HG03378 (cell line): Measurements from ENCODE around the gene SOX15.
A peak's percentile ranks its signal among the peaks of the same experiment; 100 is the strongest.

Source experiments
- ATAC-seq: cut with Tn5 transposase; IDR thresholded peaks from one replicate; pipeline ENCODE4 v1.9.1; 2021; ENCODE audit warnings: mild to moderate bottlenecking, moderate library complexity; ENCODE audit not compliant: unreplicated experiment

The SOX15 gene

DNA sequence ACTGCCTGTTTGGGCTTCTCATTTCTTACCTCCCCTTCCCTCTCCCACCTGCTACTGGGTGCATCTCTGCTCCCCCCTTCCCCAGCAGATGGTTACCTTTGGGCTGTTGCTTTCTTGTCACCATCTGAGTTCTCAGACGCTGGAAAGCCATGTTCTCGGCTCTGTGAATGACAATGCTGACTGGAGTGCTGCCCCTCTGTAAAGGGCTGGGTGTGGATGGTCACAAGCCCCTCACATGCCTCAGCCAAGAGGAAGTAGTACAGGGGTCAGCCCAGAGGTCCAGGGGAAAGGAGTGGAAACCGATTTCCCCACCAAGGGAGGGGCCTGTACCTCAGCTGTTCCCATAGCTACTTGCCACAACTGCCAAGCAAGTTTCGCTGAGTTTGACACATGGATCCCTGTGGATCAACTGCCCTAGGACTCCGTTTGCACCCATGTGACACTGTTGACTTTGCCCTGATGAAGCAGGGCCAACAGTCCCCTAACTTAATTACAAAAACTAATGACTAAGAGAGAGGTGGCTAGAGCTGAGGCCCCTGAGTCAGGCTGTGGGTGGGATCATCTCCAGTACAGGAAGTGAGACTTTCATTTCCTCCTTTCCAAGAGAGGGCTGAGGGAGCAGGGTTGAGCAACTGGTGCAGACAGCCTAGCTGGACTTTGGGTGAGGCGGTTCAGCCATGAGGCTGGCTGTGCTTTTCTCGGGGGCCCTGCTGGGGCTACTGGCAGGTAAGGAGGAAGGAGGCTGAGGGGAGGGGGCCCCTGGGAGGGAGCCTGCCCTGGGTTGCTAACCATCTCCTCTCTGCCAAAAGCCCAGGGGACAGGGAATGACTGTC, 10.7 kb downstream of the SOX15 start, which contains the start of gene CD68:
Gene CD68, plus strand, starts transcription at position 638 of the 833 bp plus-strand sequence. Its CDS starts 40 bp downstream, at position 678.
- no peak for ATAC-seq

DNA sequence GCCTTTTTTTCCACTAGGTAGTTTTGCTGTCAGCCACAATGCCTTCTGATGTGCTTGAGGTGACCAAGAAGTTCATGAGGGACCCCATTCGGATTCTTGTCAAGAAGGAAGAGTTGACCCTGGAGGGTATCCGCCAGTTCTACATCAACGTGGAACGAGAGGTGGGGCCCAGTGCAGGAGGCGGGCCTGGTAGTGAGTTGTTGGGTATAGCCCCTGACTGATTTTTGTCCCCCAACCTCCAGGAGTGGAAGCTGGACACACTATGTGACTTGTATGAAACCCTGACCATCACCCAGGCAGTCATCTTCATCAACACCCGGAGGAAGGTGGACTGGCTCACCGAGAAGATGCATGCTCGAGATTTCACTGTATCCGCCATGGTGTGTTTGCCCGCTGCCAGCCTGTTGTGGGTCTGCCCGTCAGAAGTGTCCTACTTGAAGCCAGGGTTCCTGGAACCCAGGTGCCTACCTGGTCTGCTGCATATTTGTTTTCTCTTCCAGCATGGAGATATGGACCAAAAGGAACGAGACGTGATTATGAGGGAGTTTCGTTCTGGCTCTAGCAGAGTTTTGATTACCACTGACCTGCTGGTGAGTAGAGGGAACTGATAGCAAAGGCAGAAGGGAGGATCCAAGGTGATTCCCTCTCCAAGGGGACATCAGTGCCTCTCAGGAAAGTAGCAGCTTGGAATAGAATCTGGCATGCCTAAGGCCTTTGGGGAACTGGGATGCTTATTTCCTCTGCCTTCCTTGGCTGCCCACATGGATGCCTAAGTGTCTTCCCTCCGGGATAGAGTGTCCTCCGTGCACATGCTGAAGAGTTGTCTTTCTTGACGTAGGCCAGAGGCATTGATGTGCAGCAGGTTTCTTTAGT, 12.3 kb downstream of the SOX15 start:
- no peak for ATAC-seq

DNA sequence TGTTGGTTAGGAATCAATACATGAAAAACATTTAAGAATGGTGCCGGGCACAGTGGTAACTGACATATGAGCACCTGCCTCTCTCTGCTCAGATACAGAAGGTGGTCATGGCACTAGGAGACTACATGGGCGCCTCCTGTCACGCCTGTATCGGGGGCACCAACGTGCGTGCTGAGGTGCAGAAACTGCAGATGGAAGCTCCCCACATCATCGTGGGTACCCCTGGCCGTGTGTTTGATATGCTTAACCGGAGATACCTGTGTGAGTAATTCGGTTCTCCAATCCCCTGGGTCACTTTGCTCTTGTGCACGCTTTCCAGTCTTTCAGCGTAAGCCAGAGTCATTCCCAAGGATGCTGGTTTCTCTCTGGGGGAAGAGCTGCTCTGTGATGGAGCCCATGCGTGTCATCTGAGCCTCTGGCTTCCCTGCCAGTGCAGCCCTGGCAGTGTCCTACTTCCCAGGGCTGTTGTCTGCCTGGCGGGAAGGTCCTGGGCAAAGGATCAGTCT, 13.4 kb downstream of the SOX15 start:
- no peak for ATAC-seq

DNA sequence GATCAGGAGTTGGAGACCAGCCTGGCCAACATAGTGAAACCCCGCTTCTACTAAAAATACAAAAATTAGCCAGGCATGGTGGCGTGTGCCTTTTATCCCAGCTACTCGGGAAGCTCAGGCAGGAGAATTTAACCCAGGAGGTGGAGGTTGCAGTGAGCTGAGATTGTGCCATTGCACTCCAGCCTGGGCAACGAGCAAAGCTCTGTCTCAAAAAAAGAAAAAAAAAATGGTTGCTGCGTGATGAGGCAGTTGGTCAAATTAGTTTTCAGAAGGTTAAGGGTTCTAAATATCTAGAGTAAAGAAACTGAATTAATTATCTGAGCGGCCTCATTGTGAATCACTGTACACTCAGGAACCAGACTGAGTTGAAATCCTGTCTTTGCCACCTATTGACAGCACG, 13.9 kb downstream of the SOX15 start:
- ATAC-seq, result no peak

DNA sequence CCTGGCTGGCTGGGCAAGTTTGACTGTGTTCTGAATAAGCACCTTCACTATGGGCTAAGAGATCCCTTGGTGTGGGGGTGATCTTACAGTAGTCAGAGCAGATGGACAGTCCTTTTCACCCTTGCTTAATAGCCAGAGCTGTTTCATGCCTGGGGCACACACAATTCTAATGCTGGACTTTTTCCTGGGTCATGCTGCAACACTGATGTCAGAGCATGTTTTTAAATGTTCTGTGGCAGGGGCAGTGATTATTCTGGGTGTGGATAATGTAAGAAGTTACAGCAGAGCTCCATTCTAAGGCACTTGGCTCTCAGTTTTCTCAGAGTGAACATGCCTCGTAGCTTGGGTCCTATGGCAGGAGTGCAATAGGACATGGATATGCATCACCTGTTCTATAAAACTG, 14.4 kb downstream of the SOX15 start:
- ATAC-seq, result no peak

DNA sequence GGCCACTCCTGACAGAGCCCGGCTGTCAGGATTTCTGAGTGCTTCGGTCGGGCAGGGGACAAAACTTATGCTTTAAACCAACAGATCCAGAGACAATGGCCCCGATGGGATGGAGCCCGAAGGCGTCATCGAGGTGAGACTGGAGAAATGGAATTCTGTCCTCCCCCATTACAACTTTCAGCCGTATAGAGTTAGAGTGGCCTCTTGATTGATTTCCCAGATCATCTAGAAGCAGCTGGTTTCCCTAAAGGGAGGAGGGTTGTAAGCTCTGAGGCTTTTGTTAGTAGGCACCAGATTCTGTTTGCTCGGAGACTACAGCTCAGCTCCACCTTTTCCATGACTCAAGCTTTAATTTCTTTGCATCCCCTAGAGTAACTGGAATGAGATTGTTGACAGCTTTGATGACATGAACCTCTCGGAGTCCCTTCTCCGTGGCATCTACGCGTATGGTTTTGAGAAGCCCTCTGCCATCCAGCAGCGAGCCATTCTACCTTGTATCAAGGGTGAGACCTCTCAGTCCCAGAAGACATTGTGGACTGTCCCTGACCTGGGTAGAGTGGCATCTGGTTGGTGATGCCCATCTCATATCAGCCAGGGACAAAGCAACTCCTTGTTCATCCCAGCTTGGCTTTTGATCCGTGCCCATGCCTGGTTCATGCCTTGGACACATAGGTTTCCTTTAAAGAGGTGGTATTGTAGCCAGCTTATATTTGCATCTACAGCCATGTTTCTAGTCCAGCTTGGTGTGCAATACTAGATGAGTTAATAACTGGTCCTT, 15.5 kb downstream of the SOX15 start:
- ATAC-seq, result no peak

DNA sequence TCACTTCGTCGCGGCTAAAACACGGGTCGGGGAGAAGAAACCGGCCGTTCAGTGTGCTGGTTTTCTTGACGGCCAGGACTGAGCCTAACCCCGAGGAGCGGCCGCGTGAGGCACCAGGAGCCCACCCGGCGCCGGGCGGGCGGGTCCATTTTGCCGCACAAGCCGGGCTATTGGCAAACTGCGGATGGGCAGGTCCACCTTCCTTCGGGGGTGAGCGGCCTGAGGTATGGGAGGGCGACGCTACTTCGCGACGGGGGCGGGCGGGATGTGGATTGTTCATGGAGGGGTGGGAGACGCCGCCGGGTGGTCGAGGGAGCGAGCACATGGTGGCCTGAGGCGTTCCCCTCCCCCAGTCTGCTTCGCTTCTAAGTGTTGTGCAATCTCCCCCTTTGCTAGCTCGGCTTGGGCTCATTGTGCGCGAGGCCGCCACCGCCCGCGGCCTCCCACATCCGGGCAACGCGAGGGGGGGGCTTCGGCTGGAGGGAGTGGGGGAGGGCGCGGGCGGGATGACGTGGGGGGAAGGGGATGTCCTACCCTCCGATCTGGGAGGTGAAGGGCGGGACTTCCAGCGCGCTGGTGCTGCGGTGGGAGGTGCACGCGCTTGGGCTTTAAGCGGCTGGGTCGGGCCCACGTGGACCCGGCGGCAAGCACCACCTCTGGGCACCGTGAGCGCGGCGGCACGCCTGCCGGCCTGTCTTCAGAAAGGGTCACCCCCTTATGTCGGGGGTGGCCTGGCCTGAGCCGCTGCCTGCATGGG, 16.4 kb downstream of the SOX15 start:
- no peak for ATAC-seq

DNA sequence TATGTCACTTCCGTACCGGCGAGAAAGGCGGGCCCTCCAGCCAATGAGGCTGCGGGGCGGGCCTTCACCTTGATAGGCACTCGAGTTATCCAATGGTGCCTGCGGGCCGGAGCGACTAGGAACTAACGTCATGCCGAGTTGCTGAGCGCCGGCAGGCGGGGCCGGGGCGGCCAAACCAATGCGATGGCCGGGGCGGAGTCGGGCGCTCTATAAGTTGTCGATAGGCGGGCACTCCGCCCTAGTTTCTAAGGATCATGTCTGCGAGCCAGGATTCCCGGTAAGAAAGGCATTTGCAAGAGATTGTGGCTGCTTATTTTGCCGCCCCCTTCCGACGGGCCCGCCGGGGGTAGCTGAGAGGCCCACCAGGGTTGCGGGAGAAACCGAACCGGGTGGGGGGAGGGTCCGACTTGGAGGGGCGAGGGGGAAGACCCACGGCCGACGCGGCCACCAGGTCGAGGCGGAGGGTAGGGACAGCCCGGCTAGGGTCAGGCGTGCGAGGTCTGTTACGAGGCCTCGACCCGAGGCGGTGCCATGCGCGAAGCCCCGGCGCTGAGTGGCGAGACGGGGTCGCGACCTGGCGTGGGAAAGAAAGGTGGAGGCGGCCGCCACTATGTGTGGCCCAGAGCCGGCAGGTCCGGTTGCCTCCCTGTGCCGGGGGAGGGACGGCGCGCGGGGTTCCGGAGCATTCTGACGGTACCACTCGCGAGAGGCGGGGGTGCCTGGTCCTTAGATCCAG, 17.1 kb downstream of the SOX15 start:
- peak; percentile 86 for ATAC-seq

DNA sequence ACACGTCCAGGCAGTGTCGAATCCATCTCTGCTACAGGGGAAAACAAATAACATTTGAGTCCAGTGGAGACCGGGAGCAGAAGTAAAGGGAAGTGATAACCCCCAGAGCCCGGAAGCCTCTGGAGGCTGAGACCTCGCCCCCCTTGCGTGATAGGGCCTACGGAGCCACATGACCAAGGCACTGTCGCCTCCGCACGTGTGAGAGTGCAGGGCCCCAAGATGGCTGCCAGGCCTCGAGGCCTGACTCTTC, 17.6 kb downstream of the SOX15 start:
- no peak for ATAC-seq

DNA sequence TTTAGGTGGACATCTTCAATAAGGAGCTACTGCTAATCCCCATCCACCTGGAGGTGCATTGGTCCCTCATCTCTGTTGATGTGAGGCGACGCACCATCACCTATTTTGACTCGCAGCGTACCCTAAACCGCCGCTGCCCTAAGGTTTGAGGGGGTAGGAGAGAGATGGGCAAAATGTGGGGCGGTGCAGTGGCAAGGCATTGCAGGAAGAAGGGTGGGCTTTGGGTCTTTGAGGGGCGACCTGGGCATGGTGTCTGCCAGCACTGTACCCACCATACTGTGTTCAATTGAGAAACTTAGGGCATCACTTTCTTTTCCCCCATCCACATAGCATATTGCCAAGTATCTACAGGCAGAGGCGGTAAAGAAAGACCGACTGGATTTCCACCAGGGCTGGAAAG, 19.5 kb downstream of the SOX15 start:
- no peak for ATAC-seq

DNA sequence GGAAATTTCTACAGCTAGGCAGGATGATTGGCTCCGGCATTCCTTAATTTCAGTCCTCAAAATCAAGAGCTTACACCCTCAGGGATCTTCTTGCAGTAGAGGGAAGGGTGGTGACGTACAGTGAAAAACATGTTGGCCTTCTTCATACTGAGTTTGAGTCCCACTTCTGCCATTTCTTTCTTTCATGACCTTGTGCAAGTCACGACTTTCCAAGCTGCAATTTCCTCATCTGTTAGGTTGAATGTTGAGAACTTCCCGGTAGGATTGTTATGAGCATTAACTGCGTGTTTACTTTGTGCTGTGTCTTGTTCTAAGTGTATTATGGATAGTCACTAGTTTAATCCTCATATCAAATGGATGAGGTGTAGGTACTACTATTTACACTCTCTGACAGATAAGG, 20.3 kb downstream of the SOX15 start:
- no peak for ATAC-seq

DNA sequence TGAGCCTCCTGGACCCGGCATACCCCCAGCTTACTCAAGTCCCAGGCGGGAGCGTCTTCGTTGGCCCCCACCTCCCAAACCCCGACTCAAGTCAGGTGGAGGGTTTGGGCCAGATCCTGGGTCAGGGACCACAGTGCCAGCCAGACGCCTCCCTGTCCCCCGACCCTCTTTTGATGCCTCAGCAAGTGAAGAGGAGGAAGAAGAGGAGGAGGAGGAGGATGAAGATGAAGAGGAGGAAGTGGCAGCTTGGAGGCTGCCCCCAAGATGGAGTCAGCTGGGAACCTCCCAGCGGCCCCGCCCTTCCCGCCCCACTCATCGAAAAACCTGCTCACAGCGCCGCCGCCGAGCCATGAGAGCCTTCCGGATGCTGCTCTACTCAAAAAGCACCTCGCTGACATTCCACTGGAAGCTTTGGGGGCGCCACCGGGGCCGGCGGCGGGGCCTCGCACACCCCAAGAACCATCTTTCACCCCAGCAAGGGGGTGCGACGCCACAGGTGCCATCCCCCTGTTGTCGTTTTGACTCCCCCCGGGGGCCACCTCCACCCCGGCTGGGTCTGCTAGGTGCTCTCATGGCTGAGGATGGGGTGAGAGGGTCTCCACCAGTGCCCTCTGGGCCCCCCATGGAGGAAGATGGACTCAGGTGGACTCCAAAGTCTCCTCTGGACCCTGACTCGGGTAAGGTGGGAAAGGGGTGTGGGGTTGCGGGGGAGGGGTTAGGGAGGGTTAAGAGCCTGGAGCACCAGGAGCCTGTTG, 26.6 kb downstream of the SOX15 start:
- no peak for ATAC-seq

DNA sequence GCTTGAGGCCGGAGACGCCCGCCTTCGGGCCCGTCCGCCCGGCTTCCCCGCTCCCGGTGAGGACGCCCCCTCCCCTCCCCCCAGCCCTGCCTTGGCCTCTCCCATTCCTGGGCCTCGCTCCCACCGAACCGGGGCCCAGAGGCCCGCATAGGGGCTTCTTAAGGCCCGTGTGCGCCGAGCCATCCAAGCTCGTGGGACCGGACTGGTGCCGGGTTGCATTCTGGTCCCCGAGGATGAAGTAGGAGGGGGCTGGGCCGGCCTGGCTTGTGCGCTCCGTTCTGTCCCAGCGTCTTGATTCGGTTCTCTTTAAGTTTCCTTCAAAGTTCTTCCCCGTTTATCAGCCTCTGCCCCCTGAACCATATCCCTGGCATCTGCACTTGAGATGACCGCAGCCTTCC, 27.7 kb downstream of the SOX15 start:
- ATAC-seq, result no peak

DNA sequence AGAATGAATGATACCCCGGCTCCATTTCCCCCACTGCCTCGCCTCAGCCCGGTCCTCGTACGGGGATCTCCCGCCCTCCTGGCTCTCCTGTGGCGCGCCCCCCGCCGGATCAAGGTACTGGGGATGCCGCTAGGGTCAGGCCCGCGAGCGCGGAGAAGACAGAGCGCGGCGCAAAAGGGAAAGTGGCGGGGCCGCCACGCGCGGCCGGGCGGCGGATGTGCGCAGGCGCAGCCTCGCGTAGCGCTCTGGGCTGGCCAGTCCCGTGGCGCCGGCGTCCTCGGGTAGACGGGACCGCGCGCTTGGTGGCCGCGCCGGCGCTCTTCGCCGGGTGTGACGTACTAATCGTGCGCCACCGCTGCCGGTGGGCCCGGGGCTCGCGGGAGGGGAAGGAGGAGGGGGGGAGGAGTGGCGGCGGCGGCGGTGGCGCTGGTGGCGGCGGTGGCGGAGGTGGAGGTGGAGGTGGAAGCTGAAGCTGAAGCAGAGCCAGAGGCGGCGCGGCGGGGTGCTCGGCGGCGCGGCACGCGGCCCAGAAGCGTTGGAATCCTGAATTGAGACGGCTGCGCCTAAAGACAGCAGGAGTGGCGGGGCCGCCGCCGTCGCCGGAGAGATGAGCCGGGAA, 28.2 kb downstream of the SOX15 start, which contains the start of gene SENP3:
Gene SENP3, plus strand, starts transcription at position 331 of the 619 bp plus-strand sequence. CDS start 1,158 bp downstream, outside the sequence.
- ATAC-seq, result no peak

DNA sequence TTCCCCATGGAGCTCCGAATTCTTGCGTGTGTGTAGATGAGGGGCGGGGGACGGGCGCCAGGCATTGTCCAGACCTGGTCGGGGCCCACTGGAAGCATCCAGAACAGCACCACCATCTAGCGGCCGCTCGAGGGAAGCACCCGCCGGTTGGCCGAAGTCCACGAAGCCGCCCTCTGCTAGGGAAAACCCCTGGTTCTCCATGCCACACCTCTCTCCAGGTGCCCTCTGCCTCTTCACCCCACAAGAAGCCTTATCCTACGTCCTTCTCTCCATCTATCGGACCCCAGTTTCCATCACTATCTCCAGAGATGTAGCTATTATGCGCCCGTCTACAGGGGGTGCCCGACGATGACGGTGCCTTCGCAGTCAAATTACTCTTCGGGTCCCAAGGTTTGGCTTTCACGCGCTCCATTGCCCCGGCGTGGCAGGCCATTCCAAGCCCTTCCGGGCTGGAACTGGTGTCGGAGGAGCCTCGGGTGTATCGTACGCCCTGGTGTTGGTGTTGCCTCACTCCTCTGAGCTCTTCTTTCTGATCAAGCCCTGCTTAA, 28.8 kb downstream of the SOX15 start:
- no peak for ATAC-seq

DNA sequence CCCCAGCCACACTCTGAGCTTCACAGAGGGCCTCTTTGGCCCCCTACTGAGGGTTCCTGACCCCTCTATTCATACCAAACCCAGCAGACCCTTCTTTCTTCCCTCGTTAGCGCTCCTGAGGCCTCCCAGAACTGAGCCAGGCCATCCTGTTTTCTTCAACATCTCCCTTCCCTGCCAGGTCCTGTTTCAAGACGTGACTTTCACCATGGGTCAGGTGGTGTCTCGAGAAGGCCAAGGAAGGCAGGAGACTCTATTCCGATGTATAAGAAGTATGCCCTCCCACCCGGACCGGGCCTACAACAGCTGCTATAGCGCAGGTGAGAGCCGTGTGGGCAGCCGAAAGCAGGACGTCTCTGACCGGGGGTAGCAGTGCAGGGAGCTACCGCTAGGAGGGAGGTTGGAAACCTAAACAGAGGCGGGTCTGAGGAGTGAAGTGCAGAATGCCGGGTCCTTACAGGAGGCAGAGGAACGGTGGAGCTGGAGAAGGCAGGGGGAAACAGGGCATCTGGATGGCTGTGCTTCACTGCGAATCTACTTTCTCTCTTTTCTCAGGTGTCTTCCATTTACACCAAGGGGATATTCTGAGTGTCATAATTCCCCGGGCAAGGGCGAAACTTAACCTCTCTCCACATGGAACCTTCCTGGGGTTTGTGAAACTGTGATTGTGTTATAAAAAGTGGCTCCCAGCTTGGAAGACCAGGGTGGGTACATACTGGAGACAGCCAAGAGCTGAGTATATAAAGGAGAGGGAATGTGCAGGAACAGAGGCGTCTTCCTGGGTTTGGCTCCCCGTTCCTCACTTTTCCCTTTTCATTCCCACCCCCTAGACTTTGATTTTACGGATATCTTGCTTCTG, 29.5 kb downstream of the SOX15 start:
- ATAC-seq, result no peak
